ENCODE results near the gene RPS16.
"Not testable (repeated sequence)": the region's sequence is repeated elsewhere in the genome, so short reads cannot be mapped to it uniquely, and the experiment has no call there.

The RPS16 gene

GRCh38 chr19:39451257-39451656 is 15.5 kb upstream of the RPS16 start:
- H3K27ac ChIP-seq (ENCODE audit: low read depth, low read length); H3K27me3 ChIP-seq (ENCODE audit: control insufficient read depth in 1 of 2, insufficient read depth in 2 of 2, low read length in 2 of 2); H3K9ac ChIP-seq (ENCODE audit: low read depth in 1 of 2, low read length in 2 of 2); H3K9me3 ChIP-seq (ENCODE audit: control insufficient read depth in 1 of 2, low read length in 2 of 2); H3K4me3 ChIP-seq (ENCODE audit: low read depth in 1 of 2, low read length in 2 of 2): not testable (repeated sequence)
- Histone ChIP-seq H3K4me1 (ENCODE audit: control insufficient read depth in 1 of 2, insufficient read depth in 2 of 2, low read length in 2 of 2) (peaks cover 31 to 32% of the 10 kb centered on the region in 2 donors), H3K36me3 (ENCODE audit: control insufficient read depth in 1 of 2, insufficient read depth in 2 of 2, low read length in 2 of 2) (peaks cover 23 to 50% of the 10 kb centered on the region in 2 donors)

DNA sequence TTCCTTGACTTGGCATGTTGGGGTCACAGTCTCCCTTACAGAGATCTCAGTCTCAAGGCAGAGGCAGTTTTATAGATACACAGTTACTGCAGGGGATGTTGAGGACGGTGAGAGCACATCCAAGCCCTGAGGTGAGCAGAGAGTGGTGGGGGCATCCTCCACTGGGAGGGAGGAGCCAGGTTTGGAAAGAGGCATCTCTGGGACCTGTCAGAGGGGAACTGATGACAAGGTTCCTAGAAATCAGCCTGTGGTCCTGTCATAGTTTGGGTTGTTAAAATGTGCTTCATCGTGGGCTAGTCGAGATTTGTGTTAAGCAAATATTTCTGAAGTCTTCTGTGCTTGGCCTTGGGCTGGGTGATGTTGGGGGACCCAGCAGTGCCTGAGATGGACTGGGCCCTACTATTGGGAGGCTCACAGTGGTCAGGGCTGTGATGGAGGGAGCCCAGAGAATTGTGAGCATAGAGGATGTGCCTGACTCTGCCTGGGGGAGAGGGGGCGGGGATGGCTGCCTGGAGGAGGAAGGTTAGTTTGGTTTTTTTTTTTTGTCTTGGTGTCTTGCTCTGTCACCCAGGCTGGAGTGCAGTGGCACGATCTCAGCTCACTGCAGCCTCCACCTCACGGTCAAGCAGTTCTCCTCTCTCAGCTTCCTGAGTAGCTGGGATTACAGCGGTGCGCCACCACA is 13.5 kb upstream of the RPS16 start:
- Histone ChIP-seq H3K9me3 (ENCODE audit: control insufficient read depth in 1 of 2, low read length in 2 of 2) (no peaks in the 10 kb centered on the region), H3K4me1 (ENCODE audit: control insufficient read depth in 1 of 2, insufficient read depth in 2 of 2, low read length in 2 of 2) (peaks cover 33 to 38% of the 10 kb centered on the region in 2 donors), H3K4me3 (ENCODE audit: low read depth in 1 of 2, low read length in 2 of 2) (no peak overlapping the region), H3K27ac (ENCODE audit: low read depth, low read length) (no peak overlapping the region), H3K36me3 (ENCODE audit: control insufficient read depth in 1 of 2, insufficient read depth in 2 of 2, low read length in 2 of 2) (peaks cover 20 to 38% of the 10 kb centered on the region in 2 donors), H3K27me3 (ENCODE audit: control insufficient read depth in 1 of 2, insufficient read depth in 2 of 2, low read length in 2 of 2) (no peaks in the 10 kb centered on the region), H3K9ac (ENCODE audit: low read depth in 1 of 2, low read length in 2 of 2) (no peak overlapping the region)

GRCh38 chr19:39448271-39448670 is 12.5 kb upstream of the RPS16 start:
- Histone ChIP-seq H3K9me3 (ENCODE audit: control insufficient read depth in 1 of 2, low read length in 2 of 2) (no peaks in the 10 kb centered on the region), H3K27ac (ENCODE audit: low read depth, low read length) (no peak overlapping the region), H3K4me3 (ENCODE audit: low read depth in 1 of 2, low read length in 2 of 2) (peak overlapping the region in 1 of 2 donors; percentile 7), H3K36me3 (ENCODE audit: control insufficient read depth in 1 of 2, insufficient read depth in 2 of 2, low read length in 2 of 2) (peaks cover 14 to 28% of the 10 kb centered on the region in 2 donors), H3K4me1 (ENCODE audit: control insufficient read depth in 1 of 2, insufficient read depth in 2 of 2, low read length in 2 of 2) (peaks cover 33 to 39% of the 10 kb centered on the region in 2 donors), H3K9ac (ENCODE audit: low read depth in 1 of 2, low read length in 2 of 2) (no peak overlapping the region), H3K27me3 (ENCODE audit: control insufficient read depth in 1 of 2, insufficient read depth in 2 of 2, low read length in 2 of 2) (no peaks in the 10 kb centered on the region)

DNA sequence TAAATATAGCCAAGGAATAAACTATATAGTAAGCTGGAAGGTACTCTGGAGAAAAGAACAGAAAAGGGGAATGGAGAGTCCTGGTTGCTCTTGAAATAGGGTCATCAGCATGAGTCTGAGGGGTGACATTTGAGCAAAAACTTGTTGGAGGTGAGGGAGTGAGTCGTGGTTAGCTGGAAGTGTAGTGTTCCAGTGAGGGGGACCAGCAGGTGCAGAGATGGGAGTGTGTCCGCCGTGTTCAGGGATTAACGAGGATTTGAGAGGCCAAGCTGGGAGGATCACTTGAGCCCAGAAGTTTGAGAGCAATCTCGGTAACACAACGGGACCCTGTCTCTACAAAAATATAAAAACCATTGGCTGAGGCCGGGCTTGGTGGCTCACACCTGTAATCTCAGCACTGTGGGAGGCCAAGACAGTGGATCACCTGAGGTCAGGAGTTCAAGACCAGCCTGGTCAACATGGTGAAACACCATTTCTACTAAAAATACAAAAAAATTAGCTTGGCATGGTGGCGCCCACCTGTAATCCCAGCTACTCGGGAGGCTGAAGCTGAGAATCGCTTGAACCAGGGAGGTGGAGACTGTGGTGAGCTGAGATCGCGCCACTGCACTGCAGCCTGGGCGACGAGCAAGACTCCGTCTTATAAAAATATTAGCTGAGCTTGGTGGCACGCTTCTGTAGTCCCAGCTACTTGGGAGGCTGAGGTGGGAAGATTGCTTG is 10.8 kb upstream of the RPS16 start:
- Histone ChIP-seq H3K27ac (ENCODE audit: low read depth, low read length) (no peak overlapping the region), H3K4me1 (ENCODE audit: control insufficient read depth in 1 of 2, insufficient read depth in 2 of 2, low read length in 2 of 2) (peaks cover 33 to 39% of the 10 kb centered on the region in 2 donors), H3K9ac (ENCODE audit: low read depth in 1 of 2, low read length in 2 of 2) (peak overlapping the region; percentile 97 to 99), H3K9me3 (ENCODE audit: control insufficient read depth in 1 of 2, low read length in 2 of 2) (no peaks in the 10 kb centered on the region), H3K27me3 (ENCODE audit: control insufficient read depth in 1 of 2, insufficient read depth in 2 of 2, low read length in 2 of 2) (no peaks in the 10 kb centered on the region), H3K36me3 (ENCODE audit: control insufficient read depth in 1 of 2, insufficient read depth in 2 of 2, low read length in 2 of 2) (peaks cover 3 to 12% of the 10 kb centered on the region in 2 donors), H3K4me3 (ENCODE audit: low read depth in 1 of 2, low read length in 2 of 2) (peak overlapping the region; percentile 98 to 100)

GRCh38 chr19:39445196-39446111 is 9.7 kb upstream of the RPS16 start, which contains the start of gene SUPT5H:
TSS of gene SUPT5H (plus strand) at chr19:39445582. CDS start at chr19:39445891, 309 bp downstream.
- H3K36me3 ChIP-seq (ENCODE audit: control insufficient read depth in 1 of 2, insufficient read depth in 2 of 2, low read length in 2 of 2) = peaks cover 3 to 10% of the 10 kb centered on the region in 2 donors
- H3K4me1 ChIP-seq (ENCODE audit: control insufficient read depth in 1 of 2, insufficient read depth in 2 of 2, low read length in 2 of 2) = peaks cover 32 to 40% of the 10 kb centered on the region in 2 donors
- peak within 1 kb of the TSS; percentile 98 to 100 for H3K4me3 ChIP-seq (ENCODE audit: low read depth in 1 of 2, low read length in 2 of 2)
- no peaks in the 10 kb centered on the region for H3K27me3 ChIP-seq (ENCODE audit: control insufficient read depth in 1 of 2, insufficient read depth in 2 of 2, low read length in 2 of 2)
- peak within 1 kb of the TSS; percentile 92 for H3K27ac ChIP-seq (ENCODE audit: low read depth, low read length)
- peak within 1 kb of the TSS; percentile 97 to 99 for H3K9ac ChIP-seq (ENCODE audit: low read depth in 1 of 2, low read length in 2 of 2)
- no peaks in the 10 kb centered on the region for H3K9me3 ChIP-seq (ENCODE audit: control insufficient read depth in 1 of 2, low read length in 2 of 2)

- Histone ChIP-seq H3K4me3 (ENCODE audit: low read depth in 1 of 2, low read length in 2 of 2) (peak overlapping the region; percentile 98 to 100), H3K36me3 (ENCODE audit: control insufficient read depth in 1 of 2, insufficient read depth in 2 of 2, low read length in 2 of 2) (peaks cover 3 to 10% of the 10 kb centered on the region in 2 donors), H3K27me3 (ENCODE audit: control insufficient read depth in 1 of 2, insufficient read depth in 2 of 2, low read length in 2 of 2) (no peaks in the 10 kb centered on the region), H3K27ac (ENCODE audit: low read depth, low read length) (peak overlapping the region; percentile 92), H3K9me3 (ENCODE audit: control insufficient read depth in 1 of 2, low read length in 2 of 2) (no peaks in the 10 kb centered on the region), H3K4me1 (ENCODE audit: control insufficient read depth in 1 of 2, insufficient read depth in 2 of 2, low read length in 2 of 2) (peaks cover 29 to 41% of the 10 kb centered on the region in 2 donors), H3K9ac (ENCODE audit: low read depth in 1 of 2, low read length in 2 of 2) (peak overlapping the region; percentile 97 to 99)
These were observed 8.9 kb upstream of the RPS16 start for GRCh38 chr19:39444598-39445195.

GRCh38 chr19:39438270-39438934 is 2.7 kb upstream of the RPS16 start:
- Histone ChIP-seq H3K27ac (ENCODE audit: low read depth, low read length) (no peak overlapping the region), H3K27me3 (ENCODE audit: control insufficient read depth in 1 of 2, insufficient read depth in 2 of 2, low read length in 2 of 2) (no peaks in the 10 kb centered on the region), H3K36me3 (ENCODE audit: control insufficient read depth in 1 of 2, insufficient read depth in 2 of 2, low read length in 2 of 2) (peaks cover 7 to 12% of the 10 kb centered on the region in 2 donors)

DNA sequence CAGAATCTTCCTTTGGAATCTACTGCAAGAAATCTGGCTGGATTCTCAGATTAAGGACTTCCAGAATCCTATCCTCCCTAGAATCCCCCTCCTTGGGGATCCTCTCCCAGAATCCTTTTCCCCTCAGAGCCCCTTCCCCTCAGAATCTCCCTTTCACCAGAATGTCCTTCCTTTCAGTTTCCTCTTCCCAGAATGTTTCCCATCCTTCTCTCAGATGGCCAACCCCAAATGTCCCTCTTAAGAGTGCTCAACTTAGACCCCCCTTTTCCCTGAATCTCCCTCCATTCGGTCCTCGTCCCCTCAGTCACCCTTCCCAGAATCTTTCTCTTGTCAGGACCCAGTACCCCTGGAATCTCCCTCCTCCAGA is 584 bp upstream of the RPS16 start:
- peak overlapping the region; percentile 55 to 80 for H3K9ac ChIP-seq (ENCODE audit: low read depth in 1 of 2, low read length in 2 of 2)
- no peaks in the 10 kb centered on the region for H3K27me3 ChIP-seq (ENCODE audit: control insufficient read depth in 1 of 2, insufficient read depth in 2 of 2, low read length in 2 of 2)
- peaks cover 14 to 24% of the 10 kb centered on the region in 2 donors for H3K36me3 ChIP-seq (ENCODE audit: control insufficient read depth in 1 of 2, insufficient read depth in 2 of 2, low read length in 2 of 2)
- H3K4me1 ChIP-seq (ENCODE audit: control insufficient read depth in 1 of 2, insufficient read depth in 2 of 2, low read length in 2 of 2) = peaks cover 19 to 31% of the 10 kb centered on the region in 2 donors
- H3K9me3 ChIP-seq (ENCODE audit: control insufficient read depth in 1 of 2, low read length in 2 of 2) = no peaks in the 10 kb centered on the region
- peak overlapping the region; percentile 67 for H3K27ac ChIP-seq (ENCODE audit: low read depth, low read length)
- H3K4me3 ChIP-seq (ENCODE audit: low read depth in 1 of 2, low read length in 2 of 2) = peak overlapping the region; percentile 57 to 97

More at GRCh38 chr19:39438270-39438934, 2.7 kb upstream of the RPS16 start:
- Histone ChIP-seq H3K9ac (ENCODE audit: low read depth in 1 of 2, low read length in 2 of 2) (no peak overlapping the region), H3K4me3 (ENCODE audit: low read depth in 1 of 2, low read length in 2 of 2) (no peak overlapping the region), H3K4me1 (ENCODE audit: control insufficient read depth in 1 of 2, insufficient read depth in 2 of 2, low read length in 2 of 2) (peaks cover 19 to 29% of the 10 kb centered on the region in 2 donors), H3K9me3 (ENCODE audit: control insufficient read depth in 1 of 2, low read length in 2 of 2) (no peaks in the 10 kb centered on the region)

Data from duodenal mucosa (tissue), 2 donors.